GM06990 (cell line): ENCODE data around the gene SEPTIN8.

ENCODE experiments used
- DNase-seq: peaks from one replicate; pipeline ENCODE4 v3.0.0-alpha.2; 2011; ENCODE audit not compliant: insufficient read length; ENCODE audit errors: extremely low read depth
- H3K27me3 ChIP-seq: replicated peaks from 2 replicates; pipeline ENCODE4 v1.6.0; 2011; ENCODE audit warnings: low read length; ENCODE audit not compliant: control insufficient read depth, insufficient read depth
- H3K36me3 ChIP-seq: 2 replicates; pipeline ENCODE4 v1.5.1; 2011; ENCODE audit warnings: low read length; ENCODE audit not compliant: control insufficient read depth, insufficient read depth
- H3K4me3 ChIP-seq: replicated peaks from 2 replicates; pipeline ENCODE4 v1.5.1; 2011; ENCODE audit warnings: low read depth, mild to moderate bottlenecking, control low read depth, low read length
- CTCF ChIP-seq: IDR thresholded peaks from 2 replicates; pipeline ENCODE4 v1.5.1; 2011; ENCODE audit warnings: low read length, control low read depth, mild to moderate bottlenecking, inconsistent platforms; ENCODE audit not compliant: insufficient read depth, poor library complexity, severe bottlenecking

SEPTIN8 gene

GRCh38 chr5:132737982-132738681, 38.9 kb downstream of the SEPTIN8 start:
- no peak for DNase-seq
- Histone ChIP-seq H3K36me3 (no peaks in the 10 kb centered on the region), H3K4me3 (peak overlapping the region; percentile 22), H3K27me3 (no peaks in the 10 kb centered on the region)
- no peak for TF ChIP-seq CTCF

GRCh38 chr5:132736853-132737833, 39.9 kb downstream of the SEPTIN8 start, which contains the start of gene KIF3A:
Gene KIF3A (minus strand): TSS chr5:132737546. CDS start chr5:132737419, 127 bp downstream.
- DNase-seq: peak; percentile 97
- no peak for TF ChIP-seq CTCF
- Histone ChIP-seq H3K4me3 (peak within 1 kb of the TSS; percentile 79), H3K27me3 (no peaks in the 10 kb centered on the region), H3K36me3 (no peaks in the 10 kb centered on the region)

- no peak for TF ChIP-seq CTCF
- DNase-seq: no peak
These were observed 42.4 kb downstream of the SEPTIN8 start for GRCh38 chr5:132734687-132735086.

GRCh38 chr5:132733499-132734148, 43.4 kb downstream of the SEPTIN8 start:
- TF ChIP-seq CTCF: no peak
- Histone ChIP-seq H3K27me3 (no peaks in the 10 kb centered on the region), H3K36me3 (no peaks in the 10 kb centered on the region; the same call in 1 of the 2 replicates), H3K4me3 (no peak overlapping the region)
- no peak for DNase-seq

More at GRCh38 chr5:132734687-132735086, 42.4 kb downstream of the SEPTIN8 start:
- no peak overlapping the region for H3K4me3 ChIP-seq
- H3K36me3 ChIP-seq: no peaks in the 10 kb centered on the region; the same call in 1 of the 2 replicates
- H3K27me3 ChIP-seq: no peaks in the 10 kb centered on the region

- Histone ChIP-seq H3K36me3 (no peaks in the 10 kb centered on the region; the same call in 1 of the 2 replicates), H3K4me3 (no peak overlapping the region), H3K27me3 (no peaks in the 10 kb centered on the region)
- TF ChIP-seq CTCF: no peak
- no peak for DNase-seq
These were observed 47.1 kb downstream of the SEPTIN8 start for GRCh38 chr5:132729896-132730295.
